ENCODE results near the gene PADI6. TPM values are rescaled to one million over a fixed set of nuclear protein-coding genes. Genes with fewer than 3 reads are reported as not detected.
A peak's percentile ranks its signal among the peaks of the same experiment; 100 is the strongest.

The PADI6 gene
- total and polyA plus RNA-seq, 10 of the 15 experiments (the other 5 are each of a cell fraction or from before 2014, with no cell fraction given): not detected

GRCh38 chr1:17433261-17433660 lies 61.3 kb downstream of the PADI6 start (continued):
- TF ChIP-seq SUZ12 (IDR thresholded peaks at IDR 0.05; ENCODE audit: unreplicated experiment) (no peak), ETV6 (conservative IDR thresholded peaks at IDR 0.05 in 1 of 2, IDR thresholded peaks at IDR 0.05 in 1 of 2; ENCODE audit: borderline replicate concordance in 1 of 2, low read depth in 1 of 2) (no peak), STAT1 (conservative IDR thresholded peaks at IDR 0.05) (no peak), SPI1 (IDR thresholded peaks at IDR 0.05; ENCODE audit: borderline replicate concordance, insufficient read depth, low read depth, low read length) (no peak), RB1 (IDR thresholded peaks at IDR 0.05; ENCODE audit: borderline replicate concordance) (no peak), USF1 (IDR thresholded peaks at IDR 0.05; ENCODE audit: borderline replicate concordance, extremely low read length, insufficient read depth, low read depth, low read length) (no peak)

- Histone ChIP-seq H4K20me1 (ENCODE audit: control insufficient read depth, insufficient read depth) (peaks cover 10% of the 10 kb centered on the region), H3K9ac (ENCODE audit: control insufficient read depth, insufficient read depth, low read length) (no peak overlapping the region), H3K27ac (ENCODE audit: control insufficient read depth, insufficient read depth) (no peak overlapping the region), H3K36me3 (ENCODE audit: control insufficient read depth in 2 of 2, insufficient read depth in 2 of 2, low read length in 1 of 2) (peaks cover 14 to 18% of the 10 kb centered on the region in 2 experiments; a peak in 3 of 4 replicates), H3K4me2 (ENCODE audit: control insufficient read depth, insufficient read depth) (peak overlapping the region; percentile 28), H3K4me3 (no peak overlapping the region), H3K27me3 (replicated peaks in 1 of 2; ENCODE audit: control insufficient read depth in 2 of 2, insufficient read depth in 2 of 2, low read length in 1 of 2) (no peaks in the 10 kb centered on the region), H3K79me2 (ENCODE audit: control insufficient read depth, insufficient read depth, low read length) (peaks cover 84% of the 10 kb centered on the region), H2AFZ (ENCODE audit: control insufficient read depth, low read depth, low read length) (no peak overlapping the region), H3K4me1 (ENCODE audit: control insufficient read depth, insufficient read depth, low read length) (peaks cover 24% of the 10 kb centered on the region), H3K9me3 (replicated peaks; ENCODE audit: control insufficient read depth, insufficient read depth, low read length) (no peaks in the 10 kb centered on the region)
- BruUV-seq (replicated peaks): no TSS peak
- ChIA-PET RAD21 (ENCODE audit: unreplicated experiment) (no interaction called here), CTCF (interaction anchor here (0.6 kb wide), 1 partner anchor 18 kb away, joined by 5 read pairs; no protein-coding TSS in a partner anchor), SMC1A (ENCODE audit: uncharacterized antibody, unreplicated experiment) (no interaction called here), POLR2A (no interaction called here)
- no peak for DNase-seq (ENCODE audit: low read depth, low spot score)
- ATAC-seq: no peak
- intact Hi-C loops (cut with micrococcal nuclease; ENCODE audit: unreplicated experiment) (no loop called here), in situ Hi-C loops (cut with MboI) (no loop called here)
- no peak for TF ChIP-seq TCF3 (IDR thresholded peaks at IDR 0.05; ENCODE audit: borderline replicate concordance, insufficient read depth, low read depth, low read length)
- TF ChIP-seq ZNF24 (IDR thresholded peaks at IDR 0.05): no peak
- TF ChIP-seq CBX3 (IDR thresholded peaks at IDR 0.05; ENCODE audit: borderline replicate concordance, low read depth): no peak
- no peak for TF ChIP-seq PAX5 (IDR thresholded peaks at IDR 0.05; ENCODE audit: borderline replicate concordance, low read depth, low read length)
- TF ChIP-seq ZZZ3 (IDR thresholded peaks at IDR 0.05; ENCODE audit: control insufficient read depth, insufficient read length, low read depth): no peak
- no peak for TF ChIP-seq NFXL1 (IDR thresholded peaks at IDR 0.05; ENCODE audit: borderline replicate concordance)
- no peak for TF ChIP-seq NR2C1 (IDR thresholded peaks at IDR 0.05)
- no peak for FAIRE-seq
- 69% methylated on average over 3 of the region's 3 CpGs for WGBS (ENCODE audit: insufficient coverage, insufficient replicate concordance, low lambda C conversion rate, missing lambda C conversion rate)
Observed at GRCh38 chr1:17434016-17434415, 62.0 kb downstream of the PADI6 start.
